Kidney capillary endothelial cell (primary cell): ENCODE measurements around the gene NEGR1.

Source experiments
- DNase-seq: peaks from one replicate; pipeline ENCODE4 v3.0.0-alpha.2; 2018; ENCODE audit warnings: low spot score

Gene NEGR1

GRCh38 chr1:71463144-71463543, 819.2 kb downstream of the NEGR1 start:
- no peak for DNase-seq

GRCh38 chr1:71462247-71462646, 820.1 kb downstream of the NEGR1 start:
- no peak for DNase-seq

- no peak for DNase-seq
Measured at GRCh38 chr1:71461416-71461815, 820.9 kb downstream of the NEGR1 start.

GRCh38 chr1:71448444-71448843, 833.9 kb downstream of the NEGR1 start:
- DNase-seq: no peak

- no peak for DNase-seq
Measured at GRCh38 chr1:71438626-71439025, 843.7 kb downstream of the NEGR1 start.

- DNase-seq: no peak
Measured at GRCh38 chr1:71435951-71436350, 846.4 kb downstream of the NEGR1 start.

GRCh38 chr1:71434240-71434639, 848.1 kb downstream of the NEGR1 start:
- no peak for DNase-seq

- DNase-seq: no peak
Measured at GRCh38 chr1:71428029-71428428, 854.3 kb downstream of the NEGR1 start.

- DNase-seq: no peak
Measured at GRCh38 chr1:71427066-71427465, 855.3 kb downstream of the NEGR1 start.

GRCh38 chr1:71424536-71424935, 857.8 kb downstream of the NEGR1 start:
- no peak for DNase-seq

- DNase-seq: no peak
Measured at GRCh38 chr1:71422221-71422620, 860.1 kb downstream of the NEGR1 start.

- no peak for DNase-seq
Measured at GRCh38 chr1:71417421-71417820, 864.9 kb downstream of the NEGR1 start.

GRCh38 chr1:71414179-71414578, 868.2 kb downstream of the NEGR1 start:
- DNase-seq: no peak

- DNase-seq: no peak
Measured at GRCh38 chr1:71413441-71414175, 868.7 kb downstream of the NEGR1 start.

- no peak for DNase-seq
Measured at GRCh38 chr1:71400050-71400449, 882.3 kb downstream of the NEGR1 start.

GRCh38 chr1:71399594-71399993, 882.7 kb downstream of the NEGR1 start:
- DNase-seq: no peak

GRCh38 chr1:71393301-71393700, 889.0 kb downstream of the NEGR1 start:
- no peak for DNase-seq

- DNase-seq: no peak
Measured at GRCh38 chr1:71390518-71390917, 891.8 kb downstream of the NEGR1 start.

- no peak for DNase-seq
Measured at GRCh38 chr1:71377886-71378285, 904.5 kb downstream of the NEGR1 start.

- DNase-seq: no peak
Measured at GRCh38 chr1:71372496-71372895, 909.8 kb downstream of the NEGR1 start.

- no peak for DNase-seq
Measured at GRCh38 chr1:71371581-71371980, 910.8 kb downstream of the NEGR1 start.

GRCh38 chr1:71364236-71364635, 918.1 kb downstream of the NEGR1 start:
- DNase-seq: no peak

- DNase-seq: no peak
Measured at GRCh38 chr1:71362691-71363090, 919.6 kb downstream of the NEGR1 start.

- DNase-seq: no peak
Measured at GRCh38 chr1:71362076-71362475, 920.3 kb downstream of the NEGR1 start.
